ENCODE results near the gene A4GALT. TPM values are rescaled to one million over a fixed set of nuclear protein-coding genes. Genes with fewer than 3 reads are reported as not detected.

The A4GALT gene
- total and polyA plus RNA-seq, 10 of the 15 experiments (the other 5 are each of a cell fraction or from before 2014, with no cell fraction given), result 0.04 to 3.9 (median 2.3) TPM; not detected in 1

DNA sequence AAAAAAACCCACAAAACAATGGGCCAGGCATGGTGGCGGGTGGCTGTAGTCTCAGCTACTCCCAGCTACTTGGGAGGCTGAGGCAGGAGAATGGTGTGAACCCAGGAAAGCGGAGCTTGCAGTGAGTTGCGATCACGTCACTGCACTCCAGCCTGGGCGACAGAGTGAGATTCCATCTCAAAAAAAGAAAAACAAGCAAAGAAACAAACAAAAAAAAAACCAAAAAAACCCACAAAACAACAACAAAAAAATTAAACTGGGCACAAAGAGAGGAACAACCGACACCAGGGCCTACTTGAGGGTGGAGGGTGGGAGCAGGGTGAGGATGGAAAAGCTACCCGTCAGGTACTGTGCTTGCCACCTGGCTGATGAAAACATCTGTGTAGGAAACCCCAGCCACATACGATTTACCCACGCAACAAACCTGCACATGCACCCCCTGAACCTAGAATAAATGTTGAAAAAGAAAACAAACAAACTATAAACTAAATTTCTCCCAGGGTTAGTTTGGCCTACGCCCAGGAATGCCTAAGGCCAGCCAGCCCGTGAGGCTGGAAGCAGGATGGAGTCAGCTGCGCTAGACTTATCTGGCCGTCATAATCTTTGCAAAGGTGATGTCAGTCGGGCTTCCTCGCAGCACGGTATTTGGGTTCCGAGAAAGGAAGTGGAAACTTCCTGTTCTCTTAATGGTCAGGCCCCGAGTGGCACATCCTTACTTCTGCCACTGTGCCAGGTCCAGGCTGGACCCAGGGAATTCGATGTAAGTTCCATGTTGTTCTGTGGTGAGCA, 49.6 kb downstream of the A4GALT start:
- ChIA-PET RAD21 (ENCODE audit: unreplicated experiment) (no interaction called here), POLR2A (no interaction called here), SMC1A (ENCODE audit: uncharacterized antibody, unreplicated experiment) (no interaction called here), CTCF (no interaction called here)
- ATAC-seq (peak; percentile 53), DNase-seq (ENCODE audit: low read depth, low spot score) (no peak), FAIRE-seq (no peak)
- TF ChIP-seq, protein P1, sequence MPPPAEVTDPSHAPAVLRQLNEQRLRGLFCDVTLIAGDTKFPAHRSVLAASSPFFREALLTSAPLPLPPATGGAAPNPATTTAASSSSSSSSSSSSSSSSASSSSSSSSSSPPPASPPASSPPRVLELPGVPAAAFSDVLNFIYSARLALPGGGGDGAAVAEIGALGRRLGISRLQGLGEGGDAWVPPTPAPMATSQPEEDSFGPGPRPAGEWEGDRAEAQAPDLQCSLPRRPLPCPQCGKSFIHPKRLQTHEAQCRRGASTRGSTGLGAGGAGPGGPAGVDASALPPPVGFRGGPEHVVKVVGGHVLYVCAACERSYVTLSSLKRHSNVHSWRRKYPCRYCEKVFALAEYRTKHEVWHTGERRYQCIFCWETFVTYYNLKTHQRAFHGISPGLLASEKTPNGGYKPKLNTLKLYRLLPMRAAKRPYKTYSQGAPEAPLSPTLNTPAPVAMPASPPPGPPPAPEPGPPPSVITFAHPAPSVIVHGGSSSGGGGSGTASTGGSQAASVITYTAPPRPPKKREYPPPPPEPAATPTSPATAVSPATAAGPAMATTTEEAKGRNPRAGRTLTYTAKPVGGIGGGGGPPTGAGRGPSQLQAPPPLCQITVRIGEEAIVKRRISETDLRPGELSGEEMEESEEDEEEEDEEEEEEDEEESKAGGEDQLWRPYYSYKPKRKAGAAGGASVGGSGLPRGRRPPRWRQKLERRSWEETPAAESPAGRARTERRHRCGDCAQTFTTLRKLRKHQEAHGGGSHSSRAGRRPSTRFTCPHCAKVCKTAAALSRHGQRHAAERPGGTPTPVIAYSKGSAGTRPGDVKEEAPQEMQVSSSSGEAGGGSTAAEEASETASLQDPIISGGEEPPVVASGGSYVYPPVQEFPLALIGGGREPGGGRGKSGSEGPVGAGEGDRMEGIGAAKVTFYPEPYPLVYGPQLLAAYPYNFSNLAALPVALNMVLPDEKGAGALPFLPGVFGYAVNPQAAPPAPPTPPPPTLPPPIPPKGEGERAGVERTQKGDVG (CRISPR knock-in tag; IDR thresholded peaks at IDR 0.05), result no peak
- TF ChIP-seq SRF (IDR thresholded peaks at IDR 0.05; ENCODE audit: low read depth in 2 of 2, low read length in 2 of 2), result no peak
- TF ChIP-seq, protein P2, sequence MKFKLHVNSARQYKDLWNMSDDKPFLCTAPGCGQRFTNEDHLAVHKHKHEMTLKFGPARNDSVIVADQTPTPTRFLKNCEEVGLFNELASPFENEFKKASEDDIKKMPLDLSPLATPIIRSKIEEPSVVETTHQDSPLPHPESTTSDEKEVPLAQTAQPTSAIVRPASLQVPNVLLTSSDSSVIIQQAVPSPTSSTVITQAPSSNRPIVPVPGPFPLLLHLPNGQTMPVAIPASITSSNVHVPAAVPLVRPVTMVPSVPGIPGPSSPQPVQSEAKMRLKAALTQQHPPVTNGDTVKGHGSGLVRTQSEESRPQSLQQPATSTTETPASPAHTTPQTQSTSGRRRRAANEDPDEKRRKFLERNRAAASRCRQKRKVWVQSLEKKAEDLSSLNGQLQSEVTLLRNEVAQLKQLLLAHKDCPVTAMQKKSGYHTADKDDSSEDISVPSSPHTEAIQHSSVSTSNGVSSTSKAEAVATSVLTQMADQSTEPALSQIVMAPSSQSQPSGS (IDR thresholded peaks at IDR 0.05; ENCODE audit: low read length), result no peak
- TF ChIP-seq RBBP5 (conservative IDR thresholded peaks at IDR 0.05), result no peak
- TF ChIP-seq SPI1 (IDR thresholded peaks at IDR 0.05; ENCODE audit: borderline replicate concordance, insufficient read depth, low read depth, low read length), result peak; percentile 52; the same call in 1 of the 2 replicates
- no peak for TF ChIP-seq CHD2 (IDR thresholded peaks at IDR 0.05; ENCODE audit: borderline replicate concordance, low read depth, low read length)
- 0 out of 2 replicates have a peak, but pooled peaks have one; percentile 12 for TF ChIP-seq IKZF1 (conservative IDR thresholded peaks at IDR 0.05)
- TF ChIP-seq DPF2 (IDR thresholded peaks at IDR 0.05), result no peak
- TF ChIP-seq MYC (IDR thresholded peaks at IDR 0.05; ENCODE audit: insufficient read depth, insufficient read length, insufficient replicate concordance, low read length, severe bottlenecking), result no peak
- in situ Hi-C loops (cut with MboI), result loop anchor here (25.0 kb wide), 1 partner anchor 1366 kb away; no protein-coding TSS in a partner anchor
- Histone ChIP-seq H4K20me1 (ENCODE audit: control insufficient read depth, insufficient read depth) (no peaks in the 10 kb centered on the region), H3K27me3 (replicated peaks in 1 of 2; ENCODE audit: control insufficient read depth in 2 of 2, insufficient read depth in 2 of 2, low read length in 1 of 2) (no peaks in the 10 kb centered on the region), H2AFZ (ENCODE audit: control insufficient read depth, low read depth, low read length) (no peak overlapping the region), H3K79me2 (ENCODE audit: control insufficient read depth, insufficient read depth, low read length) (no peaks in the 10 kb centered on the region), H3K4me3 (0 out of 2 replicates have a peak overlapping the region, but pooled peaks have one; percentile 15), H3K36me3 (ENCODE audit: control insufficient read depth in 2 of 2, insufficient read depth in 2 of 2, low read length in 1 of 2) (no peaks in the 10 kb centered on the region), H3K9ac (ENCODE audit: control insufficient read depth, insufficient read depth, low read length) (no peak overlapping the region), H3K4me2 (ENCODE audit: control insufficient read depth, insufficient read depth) (no peak overlapping the region), H3K9me3 (replicated peaks; ENCODE audit: control insufficient read depth, insufficient read depth, low read length) (peaks cover 2% of the 10 kb centered on the region; the same call in 2 of the 3 replicates), H3K4me1 (ENCODE audit: control insufficient read depth, insufficient read depth, low read length) (peaks cover 24% of the 10 kb centered on the region), H3K27ac (ENCODE audit: control insufficient read depth, insufficient read depth) (no peak overlapping the region)
- intact Hi-C loops (cut with micrococcal nuclease; ENCODE audit: unreplicated experiment), result no loop called here
- WGBS (ENCODE audit: insufficient coverage, insufficient replicate concordance, low lambda C conversion rate, missing lambda C conversion rate), result 39% methylated on average over 19 of the region's 19 CpGs
- no TSS peak for BruUV-seq (replicated peaks)
